A549 (cell line): ENCODE measurements around the gene RRAS2. TPM values are rescaled to one million over a fixed set of nuclear protein-coding genes. Genes with fewer than 3 reads are reported as not detected.

Source experiments
- ATAC-seq, 2 experiments: fragments of 200-7000 bp in 1 of 2; fragments of >200 bp in 1 of 2; cut with Nextera tagmentation in 1 of 2; cut with Tn5 transposase in 1 of 2; 3 replicates each; pipeline versions ENCODE4 v1.8.0 to v1.9.1; 2018 to 2020; ENCODE audit warnings: mild to moderate bottlenecking in 1 of 2, moderate library complexity in 1 of 2
- CTCF ChIA-PET: fragments of 300-600 bp; sonication (Branson Sonifier 250); formaldehyde crosslinking; extraction: SDS; loops from one replicate; lab custom pipeline; 2021; ENCODE audit warnings: antibody characterized with exemption, inconsistent platforms; lab: Yijun Ruan, JAX
- POLR2A ChIA-PET: fragments of 350-600 bp; formaldehyde crosslinking; extraction: SDS; loops from one replicate; lab custom pipeline; 2021; ENCODE audit warnings: antibody characterized with exemption, inconsistent platforms; lab: Yijun Ruan, JAX
- DNase-seq, 2 experiments: peaks; one replicate each; pipeline versions ENCODE4 v3.0.0 to v3.0.0-alpha.2; 2011 to 2016; ENCODE audit warnings: low read depth in 1 of 2, low spot score in 1 of 2
- FAIRE-seq: peaks from 2 replicates; lab custom pipeline; 2011; peaks lifted over from hg19 to GRCh38; lab: Jason Lieb, UNC
- H3K27ac ChIP-seq, 2 experiments: fragments of >200 bp; sonication (Bioruptor Twin); formaldehyde crosslinking; 3 replicates each; pipeline ENCODE4 v1.5.1; 2016 to 2017
- H3K4me1 ChIP-seq: fragments of >200 bp; sonication (Bioruptor Twin); formaldehyde crosslinking; 3 replicates; pipeline ENCODE4 v1.6.1; 2016
- H3K4me2 ChIP-seq: fragments of >200 bp; sonication (Bioruptor Twin); formaldehyde crosslinking; 3 replicates; pipeline ENCODE4 v1.6.1; 2016
- H3K4me3 ChIP-seq: fragments of >200 bp; sonication (Bioruptor Twin); formaldehyde crosslinking; 3 replicates; pipeline ENCODE4 v1.5.1; 2016
- H3K9me3 ChIP-seq: fragments of >200 bp; sonication (Bioruptor Twin); formaldehyde crosslinking; 3 replicates; pipeline ENCODE4 v1.6.1; 2016
- ATOH8 ChIP-seq: fragments of 250-450 bp; sonication (Bioruptor Pico); IDR thresholded peaks from 2 replicates; pipeline ENCODE4 v1.5.0; 2020; ENCODE audit warnings: low read depth, mild to moderate bottlenecking, moderate library complexity
- BHLHE40 ChIP-seq: IDR thresholded peaks from 2 replicates; pipeline ENCODE4 v1.6.1; 2012; ENCODE audit warnings: low read depth, low read length, inconsistent platforms
- CEBPB ChIP-seq, 2 experiments: fragments of >200 bp in 1 of 2; sonication (Bioruptor Twin) in 1 of 2; formaldehyde crosslinking in 1 of 2; IDR thresholded peaks; 2 replicates each; pipeline ENCODE4 v1.6.1; 2012 to 2016
- CHD4 ChIP-seq: fragments of 200-600 bp; sonication (generic); IDR thresholded peaks from 2 replicates; pipeline ENCODE4 v1.6.1; 2016; ENCODE audit warnings: antibody characterized with exemption, mild to moderate bottlenecking, borderline replicate concordance
- E2F6 ChIP-seq: IDR thresholded peaks from 2 replicates; pipeline ENCODE4 v1.6.1; 2012; ENCODE audit warnings: low read depth, borderline replicate concordance
- EHF ChIP-seq: fragments of 250-450 bp; sonication (Bioruptor Pico); IDR thresholded peaks from 2 replicates; pipeline ENCODE4 v1.5.0; 2020; ENCODE audit warnings: mild to moderate bottlenecking
- FOSL2 ChIP-seq, 2 experiments: fragments of 450-650 bp in 1 of 2; fragments of >200 bp in 1 of 2; sonication (Bioruptor Twin) in 1 of 2; formaldehyde crosslinking; IDR thresholded peaks; 2 replicates each; pipeline versions ENCODE4 v1.5.0 to v1.6.1; 2016 to 2020; ENCODE audit warnings: mild to moderate bottlenecking in 1 of 2, moderate library complexity in 1 of 2
- GATA3 ChIP-seq: IDR thresholded peaks from 2 replicates; pipeline ENCODE4 v1.6.1; 2012; ENCODE audit warnings: borderline replicate concordance
- HDAC2 ChIP-seq: fragments of 200-600 bp; sonication (generic); IDR thresholded peaks from 2 replicates; pipeline ENCODE4 v1.6.1; 2016
- HMGXB4 ChIP-seq: fragments of 250-450 bp; sonication (Bioruptor Pico); IDR thresholded peaks from 2 replicates; pipeline ENCODE4 v1.5.0; 2021; ENCODE audit warnings: mild to moderate bottlenecking, moderate library complexity, borderline replicate concordance
- HOXB5 ChIP-seq: fragments of 250-450 bp; sonication (Bioruptor Pico); IDR thresholded peaks from 2 replicates; pipeline ENCODE4 v1.5.0; 2020; ENCODE audit warnings: mild to moderate bottlenecking, moderate library complexity
- JUNB ChIP-seq: fragments of >200 bp; sonication (Bioruptor Twin); formaldehyde crosslinking; IDR thresholded peaks from 2 replicates; pipeline ENCODE4 v1.6.1; 2016
- MAFK ChIP-seq: fragments of 450-650 bp; IDR thresholded peaks from 2 replicates; pipeline ENCODE4 v1.6.1; 2014; ENCODE audit not compliant: partially characterized antibody
- MAX ChIP-seq: IDR thresholded peaks from 2 replicates; pipeline ENCODE4 v1.6.1; 2012
- MAZ ChIP-seq: fragments of 150-350 bp; IDR thresholded peaks from 2 replicates; pipeline ENCODE4 v1.6.1; 2014; ENCODE audit warnings: antibody characterized with exemption, low read depth, low read length, borderline replicate concordance
- NR3C1 ChIP-seq: fragments of >200 bp; sonication (Bioruptor Twin); formaldehyde crosslinking; IDR thresholded peaks from 3 replicates; pipeline ENCODE4 v1.6.1; 2017
- PBX3 ChIP-seq: IDR thresholded peaks from 2 replicates; pipeline ENCODE4 v1.6.1; 2012
- POLR2A ChIP-seq: IDR thresholded peaks from 2 replicates; pipeline ENCODE4 v1.6.1; 2012; ENCODE audit warnings: mild to moderate bottlenecking, low read length
- RAD21 ChIP-seq, 2 experiments: fragments of >200 bp in 1 of 2; sonication (Bioruptor Twin) in 1 of 2; formaldehyde crosslinking in 1 of 2; IDR thresholded peaks in 1 of 2; conservative IDR thresholded peaks in 1 of 2; 2 replicates in 1 of 2; 3 replicates in 1 of 2; pipeline ENCODE4 v1.6.1; 2012 to 2018; ENCODE audit warnings: inconsistent platforms in 1 of 2
- RCOR1 ChIP-seq: fragments of 150-350 bp; IDR thresholded peaks from 2 replicates; pipeline ENCODE4 v1.6.1; 2014; ENCODE audit warnings: antibody characterized with exemption, low read length, low read depth
- TFCP2L1 ChIP-seq: fragments of 250-450 bp; sonication (Bioruptor Pico); IDR thresholded peaks from 2 replicates; pipeline ENCODE4 v1.5.0; 2021; ENCODE audit warnings: mild to moderate bottlenecking
- TP53 ChIP-seq: fragments of 250-450 bp; sonication (Bioruptor Pico); IDR thresholded peaks from 2 replicates; pipeline ENCODE4 v1.5.0; 2021; ENCODE audit warnings: mild to moderate bottlenecking, moderate library complexity
- ZC3H11A ChIP-seq: fragments of 450-650 bp; IDR thresholded peaks from 2 replicates; pipeline ENCODE4 v1.6.1; 2014; ENCODE audit warnings: antibody characterized with exemption, mild to moderate bottlenecking
- ZNF302 ChIP-seq: fragments of 250-450 bp; sonication (Bioruptor Pico); IDR thresholded peaks from 2 replicates; pipeline ENCODE4 v1.9.0; 2021; ENCODE audit warnings: inconsistent platforms, mild to moderate bottlenecking, moderate library complexity
- WGBS: methylation state at CpG from one replicate; pipeline ENCODE4 v1.1.6; 2017; ENCODE audit errors: missing lambda C conversion rate; 5-methylcytosine and 5-hydroxymethylcytosine counted together
- polyA plus RNA-seq, 4 experiments: library from polyadenylated mRNA; depleted of rRNA in 3 of 4; stranded (reverse); fragments of >200 nt; fragmentation: RNase III in 1 of 4; extraction: RNeasy Plus Mini Kit Qiagen cat#74134 plus additional on column Dnase treatment in 1 of 4; gene quantifications; 2 replicates in 3 of 4; 3 replicates in 1 of 4; pipeline ENCODE4 v1.2.3, GENCODE V29; 2011 to 2017

The RRAS2 gene
- polyA plus RNA-seq, 2 of the 4 experiments (the other 2 are of a cell fraction), result 37.9 to 48.2 TPM

- no peak for TF ChIP-seq RCOR1
- no peak for TF ChIP-seq RAD21 (conservative IDR thresholded peaks at IDR 0.05 in 1 of 2, IDR thresholded peaks at IDR 0.05 in 1 of 2)
- TF ChIP-seq NR3C1, result no peak
- no peak for TF ChIP-seq EHF
- TF ChIP-seq TFCP2L1 (CRISPR knock-in tag), result no peak
- no peak for TF ChIP-seq HDAC2
- no peak for TF ChIP-seq ZNF302
- TF ChIP-seq MAFK, result no peak
These were observed 3.6 kb upstream of the RRAS2 start (continued) for GRCh38 chr11:14362611-14363010.

GRCh38 chr11:14361951-14362350 lies 3.0 kb upstream of the RRAS2 start:
- ATAC-seq (no peak), FAIRE-seq (no peak), DNase-seq (no peak)
- CTCF ChIA-PET, result interaction anchor here (1.2 to 2.4 kb wide), 3 partner anchors 12 to 61 kb away, joined by 3 to 12 read pairs (median 7); no protein-coding TSS in a partner anchor
- no peak overlapping the region for H3K4me2 ChIP-seq
- no peaks in the 10 kb centered on the region for H3K9me3 ChIP-seq
- H3K4me3 ChIP-seq, result no peak overlapping the region
- H3K27ac ChIP-seq, result no peak overlapping the region
- POLR2A ChIA-PET, result no interaction called here
- peaks cover 7% of the 10 kb centered on the region; the same call in 2 of the 3 replicates for H3K4me1 ChIP-seq
- TF ChIP-seq TP53 (CRISPR knock-in tag) (no peak), CEBPB (IDR thresholded peaks at IDR 0.05) (peak in 1 of 2 experiments; percentile 54; a peak in 1 of 4 replicates), GATA3 (no peak), MAZ (no peak)

- CTCF ChIA-PET, result interaction anchor here (1.2 kb wide), 1 partner anchor 58 kb away, joined by 4 read pairs; no protein-coding TSS in a partner anchor
- FAIRE-seq, result no peak
- DNase-seq, result no peak
- H3K4me1 ChIP-seq, result peaks cover 8% of the 10 kb centered on the region; the same call in 2 of the 3 replicates
- no peak overlapping the region for H3K4me3 ChIP-seq
- POLR2A ChIA-PET, result no interaction called here
- TF ChIP-seq PBX3 (no peak), ATOH8 (no peak), HMGXB4 (CRISPR knock-in tag) (no peak), JUNB (no peak), FOSL2 (IDR thresholded peaks at IDR 0.05) (no peak), FOSL2 (CRISPR knock-in tag; IDR thresholded peaks at IDR 0.05) (no peak), HDAC2 (no peak)
- TF ChIP-seq, all 56 proteins: peak for 0
- Histone ChIP-seq H3K9me3 (no peaks in the 10 kb centered on the region), H3K27ac (no peak overlapping the region), H3K4me2 (no peak overlapping the region)
- ATAC-seq, result no peak
- WGBS, result 91% methylated on average over 17 of the region's 17 CpGs
These were observed 2.0 kb upstream of the RRAS2 start for GRCh38 chr11:14360976-14361375.

- POLR2A ChIA-PET, result interaction anchor here (0.5 kb wide), 1 partner anchor 59 kb away, joined by 4 read pairs; no protein-coding TSS in a partner anchor
- H3K9me3 ChIP-seq, result no peaks in the 10 kb centered on the region
- peak overlapping the region; percentile 84 for H3K4me3 ChIP-seq
- DNase-seq (no peak), ATAC-seq (peak in 1 of 2 experiments; percentile 1; a peak in 1 of 6 replicates), FAIRE-seq (no peak)
- CTCF ChIA-PET, result interaction anchor here (0.6 to 1.6 kb wide), 6 partner anchors 14 to 94 kb away, joined by 3 to 4 read pairs (median 3); no protein-coding TSS in a partner anchor
- H3K4me1 ChIP-seq, result peaks cover 9% of the 10 kb centered on the region; the same call in 2 of the 3 replicates
- peak overlapping the region; percentile 89 for H3K4me2 ChIP-seq
- H3K27ac ChIP-seq, result peak overlapping the region in 1 of 2 experiments; percentile 99; a peak in 1 of 6 replicates
- 47% methylated on average over 5 of the region's 5 CpGs for WGBS
- TF ChIP-seq POLR2A (no peak), HOXB5 (CRISPR knock-in tag) (no peak), CHD4 (no peak), CEBPB (IDR thresholded peaks at IDR 0.05) (no peak), E2F6 (no peak), ZC3H11A (no peak), MAX (no peak), GATA3 (no peak), BHLHE40 (no peak), JUNB (no peak)
These were observed 583 bp upstream of the RRAS2 start for GRCh38 chr11:14359501-14360031.
